GM12875 (cell line): Measurements from ENCODE around the gene B3GALT6.

Experiments used
- H3K4me3 ChIP-seq: one replicate; pipeline ENCODE4 v1.5.1; 2011; ENCODE audit warnings: low read depth, low read length, control low read depth
- CTCF ChIP-seq: IDR thresholded peaks from 2 replicates; pipeline ENCODE4 v1.5.1; 2011; ENCODE audit warnings: low read depth, mild to moderate bottlenecking, control low read depth, inconsistent platforms, low read length, moderate library complexity, borderline replicate concordance; ENCODE audit not compliant: insufficient read depth

Gene B3GALT6

DNA sequence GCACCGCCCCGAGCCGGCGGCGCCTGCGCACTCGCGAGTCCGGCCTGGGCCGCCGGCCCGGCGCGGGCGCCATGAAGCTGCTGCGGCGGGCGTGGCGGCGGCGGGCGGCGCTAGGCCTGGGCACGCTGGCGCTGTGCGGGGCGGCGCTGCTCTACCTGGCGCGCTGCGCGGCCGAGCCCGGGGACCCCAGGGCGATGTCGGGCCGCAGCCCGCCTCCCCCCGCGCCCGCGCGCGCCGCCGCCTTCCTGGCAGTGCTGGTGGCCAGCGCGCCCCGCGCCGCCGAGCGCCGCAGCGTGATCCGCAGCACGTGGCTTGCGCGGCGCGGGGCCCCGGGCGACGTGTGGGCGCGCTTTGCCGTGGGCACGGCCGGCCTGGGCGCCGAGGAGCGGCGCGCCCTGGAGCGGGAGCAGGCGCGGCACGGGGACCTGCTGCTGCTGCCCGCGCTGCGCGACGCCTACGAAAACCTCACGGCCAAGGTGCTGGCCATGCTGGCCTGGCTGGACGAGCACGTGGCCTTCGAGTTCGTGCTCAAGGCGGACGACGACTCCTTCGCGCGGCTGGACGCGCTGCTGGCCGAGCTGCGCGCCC is at the start of gene B3GALT6:
Gene B3GALT6, plus strand, starts transcription at position 30 of the 588 bp plus-strand sequence. Its CDS starts 42 bp downstream, at position 72.
- no peak for TF ChIP-seq CTCF
- peak within 1 kb of the TSS; percentile 92 for H3K4me3 ChIP-seq

DNA sequence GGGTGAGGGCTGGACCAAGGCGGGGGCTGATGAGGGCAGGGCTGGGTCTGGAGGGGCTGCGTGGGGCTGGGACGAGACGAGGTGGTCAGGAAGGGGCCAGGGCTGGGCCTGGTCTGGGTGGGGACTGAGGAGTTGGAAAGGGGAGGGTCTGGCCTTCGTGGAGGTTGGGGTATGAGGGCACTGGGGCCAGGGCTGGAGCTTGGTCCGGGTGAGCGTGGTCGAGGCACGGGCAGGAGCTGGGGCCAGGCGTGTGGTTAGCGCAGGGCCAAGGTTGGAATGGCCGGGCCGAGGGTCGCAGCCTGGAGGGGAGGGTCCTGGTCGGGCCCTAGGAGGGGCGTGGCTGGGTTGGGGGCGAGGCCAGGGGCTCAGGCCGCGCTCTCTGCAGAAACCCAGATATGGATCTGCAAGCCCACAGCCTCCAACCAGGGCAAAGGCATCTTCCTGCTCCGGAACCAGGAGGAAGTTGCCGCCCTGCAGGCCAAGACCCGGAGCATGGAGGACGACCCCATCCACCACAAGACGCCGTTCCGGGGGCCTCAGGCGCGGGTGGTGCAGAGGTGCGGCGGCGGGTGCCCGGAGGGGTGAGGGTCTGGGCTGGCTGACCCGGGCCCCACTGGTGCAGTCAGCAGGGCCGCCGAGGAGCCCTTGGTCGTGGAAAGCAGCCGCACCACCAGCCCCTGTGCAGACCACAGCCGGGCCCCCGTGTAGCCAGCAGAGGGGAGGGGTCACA is 49.4 kb upstream of the B3GALT6 start:
- H3K4me3 ChIP-seq: no peak overlapping the region
- no peak for TF ChIP-seq CTCF

DNA sequence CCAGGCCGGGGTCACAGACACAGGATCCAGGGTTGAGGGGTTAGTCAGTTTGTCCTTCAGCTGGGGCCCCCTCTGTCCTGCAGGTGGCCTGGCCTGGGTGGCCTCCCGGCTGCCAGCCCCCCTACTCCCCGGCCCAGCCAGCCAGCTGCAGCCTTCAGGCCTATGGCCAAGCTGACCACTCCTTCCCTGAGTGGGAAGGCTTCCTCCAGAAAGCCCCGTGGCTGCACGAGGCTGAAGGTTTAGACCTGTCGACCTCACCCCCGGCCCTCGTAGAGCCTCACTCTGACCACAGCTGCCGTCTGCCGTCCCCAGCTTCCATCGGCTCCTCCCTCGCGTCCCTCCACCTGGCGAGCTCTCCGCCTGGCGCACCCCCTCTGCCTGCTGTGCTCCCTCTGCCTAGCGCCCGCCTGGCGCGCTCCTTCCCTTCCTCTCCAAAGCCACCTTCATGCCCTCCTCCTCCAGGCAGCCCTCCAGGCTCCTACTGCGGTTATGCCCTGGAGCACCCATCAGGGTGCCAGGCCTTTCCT is 48.8 kb upstream of the B3GALT6 start:
- no peak for TF ChIP-seq CTCF
- no peak overlapping the region for H3K4me3 ChIP-seq

GRCh38 chr1:1183833-1184775 is 47.9 kb upstream of the B3GALT6 start:
- H3K4me3 ChIP-seq: no peak overlapping the region
- no peak for TF ChIP-seq CTCF

DNA sequence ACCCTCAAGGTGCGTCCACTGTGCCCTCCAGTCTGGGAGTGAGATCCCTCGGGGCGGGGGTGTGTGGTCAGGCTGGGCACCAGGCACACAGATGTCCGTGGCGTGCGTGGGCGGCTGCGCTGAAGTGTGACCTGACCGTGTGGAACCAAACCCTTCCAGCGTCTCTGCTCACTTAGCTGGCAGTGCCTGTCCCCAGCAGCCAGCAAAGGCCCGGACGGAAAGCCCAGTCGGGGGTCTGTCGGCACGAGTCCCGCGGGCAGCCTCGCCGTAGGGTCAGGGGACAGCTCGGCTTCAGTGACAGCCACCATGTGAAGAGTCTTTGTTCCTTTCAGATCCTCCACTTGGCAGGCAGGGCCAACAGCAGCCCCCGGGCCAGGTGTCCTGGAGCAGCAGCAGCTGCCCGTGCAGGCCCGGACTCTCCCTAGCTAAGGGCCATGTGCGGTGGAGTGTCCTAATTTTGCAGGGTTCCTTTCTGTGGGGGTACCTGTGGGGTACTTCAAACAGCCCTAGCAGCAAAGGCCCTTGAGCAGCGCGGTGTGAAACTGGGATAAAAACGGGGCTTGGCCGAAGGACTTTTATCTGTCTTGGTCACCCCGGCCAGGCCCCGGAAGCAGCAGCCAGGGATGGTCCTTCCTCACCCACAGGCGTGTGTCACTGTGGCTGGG is 46.8 kb upstream of the B3GALT6 start:
- no peak for TF ChIP-seq CTCF
- no peak overlapping the region for H3K4me3 ChIP-seq

- H3K4me3 ChIP-seq: no peak overlapping the region
- no peak for TF ChIP-seq CTCF
Measured at GRCh38 chr1:1187938-1188337, 44.1 kb upstream of the B3GALT6 start.
